GM12878 (cell line): ENCODE results near the gene NIPSNAP3A. TPM values are rescaled to one million over a fixed set of nuclear protein-coding genes. Genes with fewer than 3 reads are reported as not detected.

Experiments
- ATAC-seq: fragments of 200-7000 bp; cut with Tn5 transposase; 3 replicates; pipeline ENCODE4 v1.9.1; 2020; ENCODE audit warnings: mild to moderate bottlenecking, moderate library complexity
- BruUV-seq: library from RNA; stranded (reverse); fragments of 400-500 nt; replicated peaks from 2 replicates; lab custom pipeline; 2021; lab: Mats Ljungman, UMichigan
- CTCF ChIA-PET: fragments of 300-600 bp; sonication (Branson Sonifier 250); formaldehyde crosslinking; extraction: SDS; loops from one replicate; lab custom pipeline; 2021; ENCODE audit warnings: inconsistent platforms; lab: Yijun Ruan, JAX
- POLR2A ChIA-PET: fragments of 350-600 bp; formaldehyde crosslinking; extraction: SDS; loops from one replicate; lab custom pipeline; 2021; ENCODE audit warnings: inconsistent platforms; lab: Charles Lee
- RAD21 ChIA-PET: fragments of 300-600 bp; sonication (Branson Sonifier 250); formaldehyde crosslinking; loops from one replicate; lab custom pipeline; 2023; ENCODE audit warnings: antibody characterized with exemption; ENCODE audit not compliant: unreplicated experiment; lab: Charles Lee
- SMC1A ChIA-PET: fragments of 300-600 bp; sonication (Branson Sonifier 250); formaldehyde crosslinking; loops from one replicate; lab custom pipeline; 2023; ENCODE audit not compliant: unreplicated experiment, uncharacterized antibody; lab: Charles Lee
- DNase-seq: peaks from one replicate; pipeline ENCODE4 v3.0.0-alpha.2; 2011; ENCODE audit warnings: low read depth, low spot score
- FAIRE-seq: peaks from 3 replicates; lab custom pipeline; 2011; peaks lifted over from hg19 to GRCh38; lab: Jason Lieb, UNC
- H2AFZ ChIP-seq: 2 replicates; pipeline ENCODE4 v1.6.0; 2011; ENCODE audit warnings: low read depth, low read length, control low read depth; ENCODE audit not compliant: control insufficient read depth
- H3K27ac ChIP-seq: 2 replicates; pipeline ENCODE4 v1.5.1; 2011; ENCODE audit warnings: control low read depth; ENCODE audit not compliant: control insufficient read depth, insufficient read depth
- H3K27me3 ChIP-seq, 2 experiments: replicated peaks in 1 of 2; 2 replicates each; pipeline versions ENCODE4 v1.6.0 to v1.6.1; 2011; ENCODE audit warnings: low read length in 1 of 2; ENCODE audit not compliant: control insufficient read depth in 2 of 2, insufficient read depth in 2 of 2
- H3K36me3 ChIP-seq, 2 experiments: 2 replicates each; pipeline ENCODE4 v1.5.1; 2011; ENCODE audit warnings: low read length in 1 of 2; ENCODE audit not compliant: control insufficient read depth in 2 of 2, insufficient read depth in 2 of 2
- H3K4me1 ChIP-seq: 2 replicates; pipeline ENCODE4 v1.6.1; 2011; ENCODE audit warnings: mild to moderate bottlenecking, low read length, moderate library complexity, mixed read lengths; ENCODE audit not compliant: control insufficient read depth, insufficient read depth
- H3K4me2 ChIP-seq: 2 replicates; pipeline ENCODE4 v1.6.0; 2011; ENCODE audit warnings: control low read depth; ENCODE audit not compliant: control insufficient read depth, insufficient read depth
- H3K4me3 ChIP-seq: fragments of 200-600 bp; sonication (generic); 2 replicates; pipeline ENCODE4 v1.5.1; 2016
- H3K79me2 ChIP-seq: 2 replicates; pipeline ENCODE4 v1.6.0; 2011; ENCODE audit warnings: low read length; ENCODE audit not compliant: control insufficient read depth, insufficient read depth
- H3K9ac ChIP-seq: 2 replicates; pipeline ENCODE4 v1.8.0; 2011; ENCODE audit warnings: low read length, control low read depth, mixed read lengths; ENCODE audit not compliant: control insufficient read depth, insufficient read depth
- H3K9me3 ChIP-seq: replicated peaks from 3 replicates; pipeline ENCODE4 v1.5.1; 2011; ENCODE audit warnings: mild to moderate bottlenecking, low read length; ENCODE audit not compliant: control insufficient read depth, insufficient read depth
- H4K20me1 ChIP-seq: 2 replicates; pipeline ENCODE4 v1.6.0; 2011; ENCODE audit not compliant: control insufficient read depth, insufficient read depth
- BCLAF1 ChIP-seq: fragments of 450-650 bp; IDR thresholded peaks from 2 replicates; pipeline ENCODE4 v1.6.1; 2017; ENCODE audit warnings: antibody characterized with exemption, mild to moderate bottlenecking, moderate library complexity
- BHLHE40 ChIP-seq, 2 experiments: fragments of 450-650 bp in 1 of 2; IDR thresholded peaks; 2 replicates each; pipeline ENCODE4 v1.6.1; 2011 to 2017; ENCODE audit warnings: low read depth in 2 of 2, borderline replicate concordance in 1 of 2, improper control_type of control experiment in 1 of 2, low read length in 1 of 2, mild to moderate bottlenecking in 1 of 2
- BMI1 ChIP-seq: fragments of 450-650 bp; IDR thresholded peaks from 2 replicates; pipeline ENCODE4 v1.6.1; 2016; ENCODE audit warnings: mild to moderate bottlenecking, moderate library complexity, borderline replicate concordance
- LARP7 ChIP-seq: fragments of 450-650 bp; IDR thresholded peaks from 2 replicates; pipeline ENCODE4 v1.6.1; 2017; ENCODE audit warnings: mild to moderate bottlenecking
- MTA2 ChIP-seq: fragments of 450-650 bp; IDR thresholded peaks from 2 replicates; pipeline ENCODE4 v1.6.1; 2016; ENCODE audit warnings: low read depth, mild to moderate bottlenecking, moderate library complexity
- NBN ChIP-seq: fragments of 450-650 bp; IDR thresholded peaks from 2 replicates; pipeline ENCODE4 v1.6.1; 2016
- POU2F2 ChIP-seq: IDR thresholded peaks from 3 replicates; pipeline ENCODE4 v1.6.1; 2011; ENCODE audit warnings: low read depth, mild to moderate bottlenecking, low read length, borderline replicate concordance
- RCOR1 ChIP-seq: conservative IDR thresholded peaks from 2 replicates; pipeline ENCODE4 v1.6.1; 2012; ENCODE audit warnings: low read depth, low read length, improper control_type of control experiment
- RELA ChIP-seq: fragments of 450-650 bp; IDR thresholded peaks from 2 replicates; pipeline ENCODE4 v1.8.0; 2014; ENCODE audit warnings: borderline replicate concordance; ENCODE audit not compliant: partially characterized antibody
- SMAD1 ChIP-seq: fragments of 450-650 bp; IDR thresholded peaks from 2 replicates; pipeline ENCODE4 v1.6.1; 2018; ENCODE audit warnings: mild to moderate bottlenecking, low read depth; ENCODE audit not compliant: partially characterized antibody
- STAT1 ChIP-seq: fragments of 450-650 bp; conservative IDR thresholded peaks from 2 replicates; pipeline ENCODE4 v1.6.1; 2014; ENCODE audit warnings: antibody characterized with exemption, mild to moderate bottlenecking
- WGBS: methylation state at CpG from one replicate; pipeline ENCODE4 v1.1.6; 2016; ENCODE audit warnings: low lambda C conversion rate; ENCODE audit not compliant: insufficient replicate concordance, insufficient coverage; ENCODE audit errors: missing lambda C conversion rate; 5-methylcytosine and 5-hydroxymethylcytosine counted together
- in situ Hi-C: fragments of 300-500 bp; cut with MboI; formaldehyde crosslinking; loops from 9 replicates; pipeline ENCODE4 v1.14.3; 2018; ENCODE audit warnings: mixed read lengths
- intact Hi-C: fragments of 100-400 bp; cut with micrococcal nuclease; formaldehyde crosslinking; loops from one replicate; pipeline ENCODE4 v1.14.2; 2022; ENCODE audit not compliant: unreplicated experiment
- polyA plus RNA-seq, 11 experiments: library from polyadenylated mRNA; depleted of rRNA in 4 of 11; unstranded in 6 of 11; stranded (reverse) in 5 of 11; fragments of >200 nt; fragmentation: Nextera tagmentation in 4 of 11; fragmentation: Illumina TruSeq in 1 of 11; extraction: Ambion mirVana in 4 of 11; extraction: Trizol in 1 of 11; gene quantifications; 1 replicate in 1 of 11; 2 replicates in 10 of 11; pipeline versions ENCODE4 v1.2.1 to v1.2.3, GENCODE V29; 2011 to 2016; ENCODE audit warnings: inconsistent platforms in 2 of 11, missing spikeins in 2 of 11, low read depth in 1 of 11
- total RNA-seq, 4 experiments: library from RNA; depleted of rRNA in 3 of 4; stranded (reverse); fragments of >200 nt in 3 of 4; fragmentation: Illumina TruSeq in 1 of 4; extraction: Trizol in 1 of 4; gene quantifications; 2 replicates each; pipeline versions ENCODE4 v1.2.1 to v1.2.3, GENCODE V29; 2013 to 2021

Gene NIPSNAP3A
- total and polyA plus RNA-seq, 10 of the 15 experiments (the other 5 are each of a cell fraction or from before 2014, with no cell fraction given): 19.1 to 87.2 (median 34.0) TPM

GRCh38 chr9:104787306-104788015 lies 40.0 kb downstream of the NIPSNAP3A start (continued):
- no peak for TF ChIP-seq BCLAF1
- TF ChIP-seq SMAD1: no peak
- TF ChIP-seq MTA2: no peak
- TF ChIP-seq LARP7: no peak

GRCh38 chr9:104788251-104788650 lies 40.8 kb downstream of the NIPSNAP3A start:
- Histone ChIP-seq H3K9ac (no peak overlapping the region), H3K27ac (no peak overlapping the region), H4K20me1 (no peaks in the 10 kb centered on the region), H2AFZ (no peak overlapping the region), H3K4me2 (no peak overlapping the region), H3K9me3 (no peaks in the 10 kb centered on the region), H3K79me2 (no peaks in the 10 kb centered on the region), H3K4me3 (no peak overlapping the region), H3K4me1 (no peaks in the 10 kb centered on the region; the same call in 1 of the 2 replicates), H3K36me3 (no peaks in the 10 kb centered on the region), H3K27me3 (no peaks in the 10 kb centered on the region)
- in situ Hi-C loops (no loop called here), intact Hi-C loops (no loop called here)
- FAIRE-seq (no peak), DNase-seq (no peak), ATAC-seq (no peak)
- WGBS: 53% methylated on average over 3 of the region's 3 CpGs
- ChIA-PET RAD21 (no interaction called here), SMC1A (no interaction called here), POLR2A (no interaction called here), CTCF (interaction anchor here (0.9 kb wide), 1 partner anchor 43 kb away, joined by 3 read pairs; no protein-coding TSS in a partner anchor)
- no TSS peak for BruUV-seq
- no peak for TF ChIP-seq BMI1
- TF ChIP-seq STAT1: no peak
- no peak for TF ChIP-seq BHLHE40 (IDR thresholded peaks at IDR 0.05; ENCODE audit: borderline replicate concordance in 1 of 2, low read depth in 2 of 2, low read length in 1 of 2)
- TF ChIP-seq NBN: no peak
- TF ChIP-seq RELA: no peak
- no peak for TF ChIP-seq RCOR1
- no peak for TF ChIP-seq POU2F2
